Gastrocnemius medialis (tissue), 4 donors: ENCODE results near the gene TTC24.

ENCODE experiments used
- POLR2A ChIP-seq, 2 donors: fragments of 450-650 bp; IDR thresholded peaks; one replicate each; pipeline ENCODE4 v1.6.1; 2017; ENCODE audit warnings: antibody characterized with exemption in 2 of 2, mild to moderate bottlenecking in 2 of 2, moderate library complexity in 2 of 2
- TF ChIP-seq, protein P1 (sequence below), 5 experiments: fragments of 450-650 bp in 3 of 5; fragments of 200-600 bp in 2 of 5; sonication (generic) in 2 of 5; IDR thresholded peaks in 4 of 5; conservative IDR thresholded peaks in 1 of 5; 1 replicate in 4 of 5; 2 replicates in 1 of 5; pipeline ENCODE4 v1.5.1; 2016 to 2019; ENCODE audit warnings: antibody characterized with exemption in 5 of 5, mild to moderate bottlenecking in 3 of 5, moderate library complexity in 3 of 5

DNA sequence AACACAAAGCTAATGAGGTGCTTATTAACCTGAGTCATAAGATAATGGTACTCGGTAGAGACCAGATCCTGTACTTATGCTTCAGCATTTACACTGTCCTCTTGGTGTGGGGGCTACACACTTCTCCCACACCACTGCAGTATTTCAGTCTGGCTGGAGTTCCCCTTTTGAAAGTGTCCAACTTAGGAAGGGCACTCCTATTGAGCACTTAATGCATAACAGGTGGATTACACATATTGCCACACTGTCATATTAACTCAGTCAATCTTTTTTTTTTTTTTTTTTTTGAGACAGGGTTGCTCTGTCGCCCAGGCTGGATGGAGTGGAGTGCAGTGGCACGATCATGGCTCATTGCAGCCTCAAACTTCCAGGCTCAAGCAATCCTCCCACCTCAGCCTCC is 20.3 kb downstream of the TTC24 start:
- TF ChIP-seq, protein P1, sequence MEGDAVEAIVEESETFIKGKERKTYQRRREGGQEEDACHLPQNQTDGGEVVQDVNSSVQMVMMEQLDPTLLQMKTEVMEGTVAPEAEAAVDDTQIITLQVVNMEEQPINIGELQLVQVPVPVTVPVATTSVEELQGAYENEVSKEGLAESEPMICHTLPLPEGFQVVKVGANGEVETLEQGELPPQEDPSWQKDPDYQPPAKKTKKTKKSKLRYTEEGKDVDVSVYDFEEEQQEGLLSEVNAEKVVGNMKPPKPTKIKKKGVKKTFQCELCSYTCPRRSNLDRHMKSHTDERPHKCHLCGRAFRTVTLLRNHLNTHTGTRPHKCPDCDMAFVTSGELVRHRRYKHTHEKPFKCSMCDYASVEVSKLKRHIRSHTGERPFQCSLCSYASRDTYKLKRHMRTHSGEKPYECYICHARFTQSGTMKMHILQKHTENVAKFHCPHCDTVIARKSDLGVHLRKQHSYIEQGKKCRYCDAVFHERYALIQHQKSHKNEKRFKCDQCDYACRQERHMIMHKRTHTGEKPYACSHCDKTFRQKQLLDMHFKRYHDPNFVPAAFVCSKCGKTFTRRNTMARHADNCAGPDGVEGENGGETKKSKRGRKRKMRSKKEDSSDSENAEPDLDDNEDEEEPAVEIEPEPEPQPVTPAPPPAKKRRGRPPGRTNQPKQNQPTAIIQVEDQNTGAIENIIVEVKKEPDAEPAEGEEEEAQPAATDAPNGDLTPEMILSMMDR (IDR thresholded peaks at IDR 0.05 in 4 of 5, conservative IDR thresholded peaks at IDR 0.05 in 1 of 5), result no peak
- no peak for TF ChIP-seq POLR2A (IDR thresholded peaks at IDR 0.05)
